NCI-H345 (cell line): ENCODE measurements around the gene DYNLT1.
"Not testable (repeated sequence)": the region's sequence is repeated elsewhere in the genome, so short reads cannot be mapped to it uniquely, and the experiment has no call there.

ENCODE experiments used
- DNase-seq: peaks from one replicate; lab custom pipeline; 2025; lab: John Stamatoyannopoulos, UW

The DYNLT1 gene

GRCh38 chr6:158644231-158645063 is at the start of gene DYNLT1:
DYNLT1 (minus strand) TSS chr6:158644743; CDS start chr6:158644708, 35 bp downstream.
- peak; percentile 93 for DNase-seq

GRCh38 chr6:158688860-158689259 is 44.3 kb upstream of the DYNLT1 start:
- no peak for DNase-seq

DNA sequence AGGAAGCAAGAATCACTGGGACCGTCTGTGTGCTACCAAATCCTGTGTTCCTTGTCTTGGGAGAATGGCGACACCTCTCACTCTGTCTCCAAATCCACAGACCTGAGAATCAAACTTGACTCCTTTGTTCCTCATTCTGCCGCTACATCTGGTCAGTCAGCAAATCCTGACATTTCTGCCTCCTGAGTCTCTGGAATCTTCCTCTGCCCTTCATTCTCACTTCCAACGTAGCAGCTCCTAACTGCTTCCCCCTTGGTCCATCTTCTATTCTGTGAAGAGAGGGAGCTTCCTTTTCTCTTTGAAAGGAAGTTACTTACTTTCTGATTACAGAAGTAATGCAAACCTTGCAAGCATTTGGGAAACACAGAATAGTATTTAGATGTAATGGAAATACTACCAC is 43.0 kb upstream of the DYNLT1 start:
- no peak for DNase-seq

GRCh38 chr6:158686791-158687381 is 42.3 kb upstream of the DYNLT1 start:
- no peak for DNase-seq

GRCh38 chr6:158686311-158686710 is 41.8 kb upstream of the DYNLT1 start:
- no peak for DNase-seq

GRCh38 chr6:158684745-158685324 is 40.3 kb upstream of the DYNLT1 start:
- no peak for DNase-seq

DNA sequence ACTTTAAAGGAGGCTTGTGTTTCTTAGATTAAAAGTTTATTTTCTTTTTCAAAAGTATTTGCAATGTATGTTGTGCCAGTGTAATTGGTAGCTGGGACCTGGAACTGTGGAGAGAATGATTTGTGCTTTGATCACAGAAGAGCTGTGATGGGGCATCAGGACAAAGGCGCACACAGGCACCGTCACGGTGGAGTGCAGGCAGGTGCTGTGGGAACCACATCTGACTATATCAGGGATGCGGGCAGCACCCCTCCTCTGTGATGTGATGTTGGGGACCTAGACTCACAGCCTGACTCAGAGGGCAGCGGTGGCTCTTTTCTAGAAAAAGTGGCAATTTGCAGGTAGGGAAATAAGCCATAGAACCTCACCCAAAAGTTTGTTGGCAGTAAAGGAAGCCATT is 39.8 kb upstream of the DYNLT1 start:
- no peak for DNase-seq

- DNase-seq = no peak
Observed at GRCh38 chr6:158680481-158680880, 35.9 kb upstream of the DYNLT1 start.

DNA sequence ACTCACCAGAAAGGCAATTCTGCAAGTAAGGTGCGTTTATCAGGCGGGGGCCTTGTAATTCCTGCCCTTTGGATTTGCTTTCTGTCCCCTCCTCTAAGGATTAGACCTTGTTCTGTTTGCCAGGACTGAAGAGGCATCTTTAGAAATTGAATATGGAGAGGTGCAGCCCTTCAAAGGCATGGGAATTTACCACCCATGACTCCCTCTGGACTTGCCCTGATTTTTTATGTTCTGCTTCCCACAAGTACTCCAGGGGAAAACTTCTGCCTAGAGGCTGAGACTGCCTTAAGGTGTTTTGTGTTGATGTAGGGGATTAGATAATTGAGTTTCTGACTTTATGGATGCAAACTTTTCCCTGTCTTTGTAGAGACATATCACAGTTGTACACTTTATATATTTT is 35.5 kb upstream of the DYNLT1 start:
- DNase-seq = no peak

DNA sequence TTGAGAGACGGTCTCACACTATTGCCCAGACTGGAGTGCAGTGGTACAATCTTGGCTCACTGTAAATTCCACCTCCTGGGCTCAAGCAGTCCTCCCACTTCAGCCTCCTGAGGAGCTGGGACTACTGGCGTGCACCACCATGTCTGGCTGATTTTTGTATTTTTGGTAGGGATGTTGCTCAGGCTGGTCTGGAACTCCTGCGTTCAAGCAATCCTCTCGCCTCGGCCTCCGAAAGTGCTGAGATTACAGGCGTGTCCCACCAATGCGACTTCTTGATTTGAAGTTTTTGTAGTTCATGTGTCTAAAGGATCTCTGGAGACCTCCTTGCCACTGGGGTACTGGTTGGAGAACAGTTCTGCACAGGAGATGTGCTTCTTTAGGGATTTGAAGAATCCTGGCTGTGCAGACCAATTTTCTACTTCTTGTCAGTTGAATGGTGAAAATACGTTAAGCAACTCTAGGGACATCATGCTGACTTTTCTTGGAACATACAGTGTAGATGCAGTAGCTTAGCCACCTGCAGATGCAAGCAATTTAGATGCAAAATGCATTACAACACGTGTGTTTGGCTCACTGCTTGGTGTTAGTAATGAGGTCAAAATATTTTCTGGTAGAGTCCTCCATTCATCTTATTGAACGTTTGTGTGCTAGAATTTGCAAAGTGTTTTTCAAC is 33.5 kb upstream of the DYNLT1 start:
- DNase-seq = no peak

DNA sequence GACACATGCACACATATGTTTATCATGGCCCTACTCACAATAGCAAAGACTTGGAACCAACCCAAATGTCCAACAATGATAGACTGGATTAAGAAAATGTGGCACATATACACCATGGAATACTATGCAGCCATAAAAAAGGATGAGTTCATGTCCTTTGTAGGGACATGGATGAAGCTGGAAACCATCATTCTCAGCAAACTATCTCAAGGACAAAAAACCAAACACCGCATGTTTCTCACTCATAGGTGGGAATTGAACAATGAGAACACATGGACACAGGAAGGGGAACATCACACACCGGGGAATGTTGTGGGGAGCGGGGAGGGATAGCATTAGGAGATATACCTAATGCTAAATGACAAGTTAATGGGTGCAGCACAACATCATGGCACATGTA is 32.6 kb upstream of the DYNLT1 start:
- not testable (repeated sequence) for DNase-seq

DNA sequence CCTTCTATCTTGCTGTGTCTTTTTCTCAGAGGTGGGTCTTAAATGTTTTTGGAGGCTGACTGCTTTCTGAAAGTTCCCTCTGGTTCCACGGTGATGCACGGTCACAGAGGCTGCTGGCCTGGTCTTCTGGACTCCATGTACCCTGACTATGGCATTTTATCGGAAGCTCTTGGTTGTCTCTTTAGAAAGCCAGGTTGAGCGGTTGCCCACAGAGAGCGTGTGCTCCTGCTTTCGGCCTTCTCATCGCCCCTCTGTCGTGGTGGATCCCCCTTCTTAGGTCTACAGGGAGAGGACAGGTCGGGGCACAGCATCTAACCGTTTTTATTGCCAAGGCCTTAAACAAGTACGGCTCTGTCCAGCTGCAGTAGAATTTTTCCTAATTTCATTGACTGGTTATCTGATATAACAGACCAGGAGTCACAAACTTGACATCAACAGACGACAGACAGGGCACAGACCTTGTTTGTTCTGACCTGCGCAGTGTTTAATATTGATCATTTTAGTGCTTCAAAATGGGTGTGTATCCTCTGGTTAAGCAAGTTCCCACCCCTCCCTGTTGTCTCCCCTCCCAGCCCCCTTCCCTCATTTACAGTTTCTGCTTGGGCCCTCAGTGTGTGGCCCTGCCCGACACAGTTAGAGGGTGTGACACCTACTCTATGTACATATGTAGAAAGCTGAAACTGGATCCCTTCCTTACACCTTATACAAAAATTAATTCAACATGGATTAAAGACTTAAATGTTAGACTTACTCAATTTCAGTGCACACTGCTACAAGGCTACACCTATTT is 30.0 kb upstream of the DYNLT1 start:
- no peak for DNase-seq

- no peak for DNase-seq
Observed at GRCh38 chr6:158672726-158673125, 28.2 kb upstream of the DYNLT1 start.

- DNase-seq = not testable (repeated sequence)
Observed at GRCh38 chr6:158672119-158672518, 27.6 kb upstream of the DYNLT1 start.

- no peak for DNase-seq
Observed at GRCh38 chr6:158669145-158670035, 24.8 kb upstream of the DYNLT1 start.

- no peak for DNase-seq
Observed at GRCh38 chr6:158668707-158669103, 24.2 kb upstream of the DYNLT1 start.

GRCh38 chr6:158667360-158667981 is 22.9 kb upstream of the DYNLT1 start:
- no peak for DNase-seq

DNA sequence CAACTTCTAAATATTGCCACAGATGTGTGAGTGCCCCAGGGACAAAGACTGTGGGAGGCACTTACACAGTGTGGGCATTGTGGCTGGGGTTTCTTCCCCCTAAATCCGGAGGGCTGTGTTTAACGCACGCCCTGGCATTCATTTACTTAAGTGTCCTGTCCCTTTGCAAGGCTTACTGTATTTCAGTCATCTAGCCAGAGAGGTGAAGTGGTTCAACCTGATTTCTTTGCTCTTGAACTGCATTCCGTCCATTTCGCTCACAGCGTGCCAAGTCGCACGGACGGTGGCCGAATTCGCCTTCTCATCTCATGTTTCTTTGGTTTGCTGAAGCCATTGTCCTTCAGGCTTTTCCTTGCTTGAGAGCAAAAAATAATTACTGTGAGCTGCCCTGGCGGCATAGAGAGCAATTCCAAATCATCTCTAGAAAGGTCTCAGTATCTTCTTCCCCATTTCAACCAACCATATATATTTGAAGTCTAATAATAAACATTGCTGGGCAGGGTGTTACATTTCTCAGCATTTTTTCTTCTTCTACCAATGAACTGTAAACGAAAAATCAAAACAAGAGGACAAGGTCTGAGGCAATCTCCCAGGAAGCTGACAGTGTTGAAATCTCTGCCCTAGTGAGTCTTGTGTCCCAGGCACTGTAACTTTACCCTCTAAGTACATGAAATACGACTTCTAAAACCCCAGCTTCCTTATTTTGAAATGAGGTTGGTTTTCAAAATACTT is 22.3 kb upstream of the DYNLT1 start:
- peak; percentile 32 for DNase-seq

DNA sequence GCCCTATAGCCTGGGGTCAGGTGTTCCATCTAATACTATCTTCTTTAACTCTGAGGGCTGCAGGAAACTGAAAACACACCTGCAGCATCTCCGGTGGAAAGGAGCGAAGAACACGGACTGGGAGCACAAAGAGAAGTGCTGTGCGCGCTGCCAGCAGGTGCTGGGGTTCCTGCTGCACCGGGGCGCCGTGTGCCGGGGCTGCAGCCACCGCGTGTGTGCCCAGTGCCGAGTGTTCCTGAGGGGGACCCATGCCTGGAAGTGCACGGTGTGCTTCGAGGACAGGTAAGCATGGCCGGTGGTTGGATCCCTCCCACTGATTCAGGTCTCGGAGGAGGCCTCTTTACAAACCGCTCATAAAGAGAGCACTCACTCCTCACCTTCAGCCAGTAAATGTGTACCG is 20.8 kb upstream of the DYNLT1 start:
- no peak for DNase-seq
